Spleen (tissue), 11 donors: ENCODE data around the gene STAC2. TPM values are rescaled to one million over a fixed set of nuclear protein-coding genes. Genes with fewer than 3 reads are reported as not detected.

ENCODE experiments used
- DNase-seq: peaks from one replicate; pipeline ENCODE4 v3.0.0-alpha.2; 2020
- H3K27ac ChIP-seq, 8 donors: fragments of 200-600 bp; sonication (generic) in 7 of 8; 1 replicate in 4 of 8; 2 replicates in 4 of 8; pipeline versions ENCODE4 v1.5.0 to v1.8.0; 2016 to 2021; ENCODE audit warnings: inconsistent platforms in 4 of 8, mild to moderate bottlenecking in 4 of 8, moderate library complexity in 1 of 8
- H3K27me3 ChIP-seq, 7 donors: fragments of 200-600 bp; sonication (generic) in 6 of 7; replicated peaks in 1 of 7; 1 replicate in 4 of 7; 2 replicates in 3 of 7; pipeline versions ENCODE4 v1.5.0 to v1.8.0; 2016 to 2021; ENCODE audit warnings: inconsistent platforms in 3 of 7, mild to moderate bottlenecking in 1 of 7
- H3K36me3 ChIP-seq, 6 donors: fragments of 200-600 bp; sonication (generic) in 5 of 6; 1 replicate in 4 of 6; 2 replicates in 2 of 6; pipeline versions ENCODE4 v1.5.0 to v1.8.0; 2016 to 2021; ENCODE audit warnings: inconsistent platforms in 2 of 6
- H3K4me1 ChIP-seq, 6 donors: fragments of 200-600 bp; sonication (generic) in 5 of 6; 1 replicate in 3 of 6; 2 replicates in 3 of 6; pipeline versions ENCODE4 v1.5.0 to v1.8.0; 2016 to 2021; ENCODE audit warnings: inconsistent platforms in 3 of 6
- H3K4me3 ChIP-seq, 8 donors: fragments of 200-600 bp; sonication (generic) in 7 of 8; 1 replicate in 4 of 8; 2 replicates in 4 of 8; pipeline versions ENCODE4 v1.5.0 to v1.8.0; 2016 to 2021; ENCODE audit warnings: inconsistent platforms in 4 of 8, mild to moderate bottlenecking in 4 of 8, moderate library complexity in 2 of 8
- H3K9me3 ChIP-seq, 8 donors: fragments of 200-600 bp; sonication (generic) in 7 of 8; 1 replicate in 4 of 8; 2 replicates in 4 of 8; pipeline versions ENCODE4 v1.5.0 to v1.8.0; 2016 to 2021; ENCODE audit warnings: inconsistent platforms in 4 of 8
- POLR2A ChIP-seq, 3 donors: fragments of 450-650 bp; IDR thresholded peaks; one replicate each; pipeline ENCODE4 v1.5.1; 2017; ENCODE audit warnings: antibody characterized with exemption in 3 of 3, mild to moderate bottlenecking in 1 of 3
- POLR2AphosphoS5 ChIP-seq, 3 donors: sonication (generic); formaldehyde crosslinking; IDR thresholded peaks; one replicate each; pipeline ENCODE4 v1.5.1; 2017; ENCODE audit warnings: antibody characterized with exemption in 3 of 3
- WGBS, 5 donors: extraction: QIAGEN DNeasy Blood & Tissue Kit in 3 of 5; methylation state at CpG; one replicate each; pipeline versions ENCODE4 v1.1.5 to v1.1.7; 2013 to 2018; 5-methylcytosine and 5-hydroxymethylcytosine counted together
- intact Hi-C: fragments of 100-400 bp; cut with DNase I; formaldehyde crosslinking; loops from one replicate; pipeline ENCODE4 v1.15.0; 2023; ENCODE audit warnings: low total_unique reads
- polyA plus RNA-seq, 3 donors: library from polyadenylated mRNA; stranded (reverse); fragments of 200-250 nt; gene quantifications; one replicate each; pipeline ENCODE4 v1.2.1, GENCODE V29; 2013
- total RNA-seq, 7 donors: library from RNA; depleted of rRNA in 3 of 7; stranded (reverse); fragments of >200 nt in 3 of 7; fragmentation: NEBNext Ultra II Directional in 4 of 7; extraction: Animal tissue kit (Norgen Biotek cat#: 25700) in 4 of 7; gene quantifications; one replicate each; pipeline versions ENCODE4 v1.1.0 to v1.2.1, GENCODE V29; 2016 to 2021
- TF ChIP-seq, protein P1 (sequence below), 11 experiments: fragments of 200-600 bp in 7 of 11; fragments of 450-650 bp in 4 of 11; sonication (generic) in 4 of 11; IDR thresholded peaks in 8 of 11; conservative IDR thresholded peaks in 3 of 11; 1 replicate in 7 of 11; 2 replicates in 4 of 11; pipeline versions ENCODE4 v1.4.0 to v1.8.0; 2016 to 2021; ENCODE audit warnings: antibody characterized with exemption in 11 of 11, inconsistent platforms in 4 of 11, mild to moderate bottlenecking in 1 of 11
- donor health status: healthy with polysubstance abuse.
- donor health status: DM: no; HTN: no; CAD: no; lungs with moderate emphysema.
- donor health status: DM: no; HTN: no; CAD: no.
- donor health status: Bipolar disorder and iron deficiency.
- donor health status: healthy.
- donor health status: DM: no; HTN: no; CAD: no.
- donor health status: DM: yes; HTN: yes; CAD: no.

The STAC2 gene
- total and polyA plus RNA-seq, 10 donors, result 0.06 to 0.56 (median 0.27) TPM; not detected in 7

DNA sequence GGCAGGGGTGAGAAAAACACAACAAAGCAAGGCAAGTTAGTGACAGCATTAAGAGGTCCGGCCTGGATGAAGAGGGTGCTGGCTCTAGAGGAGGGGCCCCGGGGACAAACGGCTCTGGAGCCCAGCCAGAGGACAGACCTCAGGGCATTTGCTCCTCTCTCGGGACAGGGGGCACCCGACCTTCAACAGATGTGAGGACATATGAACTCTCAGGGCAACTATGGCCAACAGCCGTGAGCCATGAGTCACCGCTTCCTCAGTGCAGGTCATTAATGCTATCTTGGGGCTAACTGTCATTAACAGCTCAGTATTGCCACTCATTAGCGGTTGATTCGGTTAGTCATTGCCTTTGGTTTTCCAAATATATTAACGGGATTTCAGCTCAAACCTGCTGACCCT is 50.1 kb downstream of the STAC2 start:
- Histone ChIP-seq H3K36me3 (peaks cover 0 to 47% (median 5%) of the 10 kb centered on the region in 6 donors), H3K9me3 (no peaks in the 10 kb centered on the region), H3K4me3 (no peak overlapping the region), H3K27me3 (peaks cover 0 to 21% (median 0%) of the 10 kb centered on the region in 7 donors), H3K4me1 (peaks cover 0 to 15% (median 9%) of the 10 kb centered on the region in 6 donors), H3K27ac (no peak overlapping the region)
- no peak for DNase-seq
- TF ChIP-seq, protein P1, sequence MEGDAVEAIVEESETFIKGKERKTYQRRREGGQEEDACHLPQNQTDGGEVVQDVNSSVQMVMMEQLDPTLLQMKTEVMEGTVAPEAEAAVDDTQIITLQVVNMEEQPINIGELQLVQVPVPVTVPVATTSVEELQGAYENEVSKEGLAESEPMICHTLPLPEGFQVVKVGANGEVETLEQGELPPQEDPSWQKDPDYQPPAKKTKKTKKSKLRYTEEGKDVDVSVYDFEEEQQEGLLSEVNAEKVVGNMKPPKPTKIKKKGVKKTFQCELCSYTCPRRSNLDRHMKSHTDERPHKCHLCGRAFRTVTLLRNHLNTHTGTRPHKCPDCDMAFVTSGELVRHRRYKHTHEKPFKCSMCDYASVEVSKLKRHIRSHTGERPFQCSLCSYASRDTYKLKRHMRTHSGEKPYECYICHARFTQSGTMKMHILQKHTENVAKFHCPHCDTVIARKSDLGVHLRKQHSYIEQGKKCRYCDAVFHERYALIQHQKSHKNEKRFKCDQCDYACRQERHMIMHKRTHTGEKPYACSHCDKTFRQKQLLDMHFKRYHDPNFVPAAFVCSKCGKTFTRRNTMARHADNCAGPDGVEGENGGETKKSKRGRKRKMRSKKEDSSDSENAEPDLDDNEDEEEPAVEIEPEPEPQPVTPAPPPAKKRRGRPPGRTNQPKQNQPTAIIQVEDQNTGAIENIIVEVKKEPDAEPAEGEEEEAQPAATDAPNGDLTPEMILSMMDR (IDR thresholded peaks at IDR 0.05 in 8 of 11, conservative IDR thresholded peaks at IDR 0.05 in 3 of 11), result no peak
- no peak for TF ChIP-seq POLR2AphosphoS5 (IDR thresholded peaks at IDR 0.05)
- no peak for TF ChIP-seq POLR2A (IDR thresholded peaks at IDR 0.05)
- 61 to 85% (median 66%) methylated on average over 10 of the region's 10 CpGs for WGBS, 5 donors
- intact Hi-C loops, result no loop called here

DNA sequence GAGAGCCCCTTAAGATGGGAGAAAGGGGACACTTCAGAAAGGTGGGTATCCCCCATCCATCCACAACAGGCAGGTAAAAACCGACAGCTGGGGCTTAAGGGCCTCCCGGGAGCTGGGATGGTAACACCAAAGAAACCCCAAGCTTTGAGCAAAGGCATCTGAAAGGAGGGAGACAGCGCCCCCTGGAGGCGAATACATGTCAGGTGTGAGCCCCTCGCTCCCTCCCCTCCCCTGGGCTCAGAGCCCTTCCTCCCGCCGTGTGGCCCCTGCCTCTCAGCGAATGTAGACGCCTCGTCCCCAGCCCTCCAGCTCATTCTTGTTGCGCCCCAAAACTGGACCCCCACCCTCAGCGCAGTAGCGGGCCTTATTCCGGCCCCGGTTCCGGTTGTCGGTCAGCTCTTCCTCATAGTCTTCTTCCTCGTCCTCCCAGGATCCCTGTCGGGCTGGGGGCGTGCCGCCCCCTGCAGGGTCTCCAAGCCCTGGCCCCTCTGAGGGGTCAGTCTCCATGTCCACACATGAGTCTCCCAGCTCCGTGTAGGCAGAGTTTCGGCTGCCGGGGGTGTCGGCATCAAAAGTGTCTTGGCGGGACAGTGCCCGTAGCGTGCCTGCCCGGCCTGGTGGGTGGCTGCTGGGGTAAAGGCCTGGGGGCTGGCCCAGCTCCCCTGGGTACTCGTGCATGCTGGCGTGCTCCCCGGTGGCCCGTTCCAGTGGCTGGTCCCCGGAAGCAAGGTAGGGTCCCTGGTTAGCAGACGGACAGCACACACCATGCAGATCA is 50.6 kb downstream of the STAC2 start:
- TF ChIP-seq, protein P1 (IDR thresholded peaks at IDR 0.05 in 8 of 11, conservative IDR thresholded peaks at IDR 0.05 in 3 of 11), result peak; percentile 53 to 93 (median 83)
- peak in 2 of 3 donors; percentile 20 to 42 for TF ChIP-seq POLR2AphosphoS5 (IDR thresholded peaks at IDR 0.05)
- no peak for TF ChIP-seq POLR2A (IDR thresholded peaks at IDR 0.05)
- Histone ChIP-seq H3K4me3 (peak overlapping the region in 1 of 8 donors; percentile 27), H3K4me1 (peaks cover 0 to 15% (median 9%) of the 10 kb centered on the region in 6 donors), H3K27me3 (peaks cover 0 to 21% (median 0%) of the 10 kb centered on the region in 7 donors), H3K27ac (no peak overlapping the region), H3K36me3 (peaks cover 0 to 41% (median 5%) of the 10 kb centered on the region in 6 donors), H3K9me3 (no peaks in the 10 kb centered on the region)
- peak; percentile 92 for DNase-seq
- 53 to 59% (median 56%) methylated on average over 28 to 35 of the region's 35 CpGs for WGBS, 5 donors
- intact Hi-C loops, result loop anchor here (5.0 kb wide), 1 partner anchor 193 kb away; no protein-coding TSS in a partner anchor

DNA sequence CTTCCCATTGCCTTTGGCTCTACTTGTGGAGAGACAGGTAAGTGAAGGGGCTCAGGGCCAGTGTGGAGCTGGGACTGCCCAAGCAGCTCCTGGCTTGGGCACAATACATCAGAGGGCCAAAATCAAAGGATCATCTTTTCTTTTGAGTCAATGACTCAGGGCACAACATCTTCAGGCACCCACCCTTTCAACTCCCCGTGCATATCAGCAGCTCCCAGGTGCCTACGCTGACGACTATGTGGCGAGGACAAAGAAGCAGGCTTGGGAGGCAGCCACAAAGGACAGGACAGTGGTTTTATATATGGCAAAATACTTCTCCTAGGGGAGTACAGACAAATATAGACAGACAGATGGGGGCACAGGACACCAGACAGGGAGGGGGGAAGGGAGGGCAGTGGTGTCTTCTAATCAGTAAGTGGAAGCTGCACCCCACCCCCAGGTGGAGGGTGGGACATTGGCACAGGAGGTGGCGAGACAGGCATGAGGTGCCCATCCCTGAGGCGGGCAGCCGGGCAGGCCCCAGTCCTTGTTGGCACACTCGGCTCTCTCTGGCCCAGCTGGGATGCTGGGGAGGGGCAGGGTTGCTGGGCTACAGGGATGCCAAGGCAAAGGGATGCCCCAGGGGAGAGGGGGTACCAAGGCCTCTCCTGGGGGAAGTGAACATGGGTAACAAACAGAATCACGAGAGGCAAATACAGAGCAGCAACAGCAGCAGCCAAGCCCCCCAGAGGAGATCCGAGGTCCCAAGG is 52.0 kb downstream of the STAC2 start:
- H3K4me1 ChIP-seq, result peaks cover 0 to 15% (median 9%) of the 10 kb centered on the region in 6 donors
- peaks cover 0 to under 1% (median 0%) of the 10 kb centered on the region in 8 donors for H3K9me3 ChIP-seq
- H3K27ac ChIP-seq, result no peak overlapping the region
- TF ChIP-seq POLR2A (IDR thresholded peaks at IDR 0.05) (no peak), POLR2AphosphoS5 (IDR thresholded peaks at IDR 0.05) (no peak)
- TF ChIP-seq, protein P1 (IDR thresholded peaks at IDR 0.05 in 8 of 11, conservative IDR thresholded peaks at IDR 0.05 in 3 of 11), result no peak
- intact Hi-C loops, result loop anchor here (5.0 kb wide), 1 partner anchor 191 kb away; no protein-coding TSS in a partner anchor
- DNase-seq, result no peak
- H3K36me3 ChIP-seq, result peaks cover 0 to 34% (median 5%) of the 10 kb centered on the region in 6 donors
- H3K27me3 ChIP-seq, result peaks cover 0 to 27% (median 0%) of the 10 kb centered on the region in 7 donors
- no peak overlapping the region for H3K4me3 ChIP-seq
- 52 to 65% (median 56%) methylated on average over 9 to 10 of the region's 10 CpGs for WGBS, 5 donors
